CD4-positive, alpha-beta T cell (primary cell): ENCODE data around the gene LHFPL6. TPM values are rescaled to one million over a fixed set of nuclear protein-coding genes. Genes with fewer than 3 reads are reported as not detected.

Experiments used
- ATAC-seq: fragments of 200-7000 bp; cut with Tn5 transposase; one replicate; pipeline ENCODE4 v1.10.0; 2022; ENCODE audit warnings: mild to moderate bottlenecking; ENCODE audit not compliant: poor library complexity
- CTCF ChIA-PET: fragments of 350-600 bp; sonication (Branson Sonifier 250); formaldehyde crosslinking; loops from one replicate; lab custom pipeline; 2021; ENCODE audit warnings: antibody characterized with exemption, inconsistent platforms; lab: Charles Lee
- POLR2A ChIA-PET: fragments of 350-600 bp; sonication (Branson Sonifier 250); formaldehyde crosslinking; loops from one replicate; lab custom pipeline; 2021; ENCODE audit warnings: antibody characterized with exemption, inconsistent platforms; lab: Charles Lee
- DNase-seq, 14 experiments: peaks; one replicate each; pipeline ENCODE4 v3.0.0-alpha.2; 2013 to 2020; ENCODE audit warnings: mixed read lengths in 2 of 14
- H3K27ac ChIP-seq, 2 donors: one replicate each; pipeline versions ENCODE4 v1.5.1 to v1.7.0; 2013; ENCODE audit warnings: low read length in 2 of 2, low read depth in 1 of 2, mild to moderate bottlenecking in 1 of 2
- H3K27me3 ChIP-seq, 2 experiments: 1 replicate in 1 of 2; 2 replicates in 1 of 2; pipeline versions ENCODE4 v1.6.1 to v1.7.0; 2013; ENCODE audit warnings: low read length in 2 of 2, control low read depth in 1 of 2, mild to moderate bottlenecking in 1 of 2, moderate library complexity in 1 of 2; ENCODE audit not compliant: insufficient read depth in 2 of 2, control insufficient read depth in 1 of 2
- H3K36me3 ChIP-seq: one replicate; pipeline ENCODE4 v1.6.1; 2013; ENCODE audit warnings: low read length, control low read depth; ENCODE audit not compliant: insufficient read depth
- H3K4me1 ChIP-seq: one replicate; pipeline ENCODE4 v1.6.1; 2013; ENCODE audit warnings: low read length, control low read depth; ENCODE audit not compliant: insufficient read depth
- H3K4me3 ChIP-seq: one replicate; pipeline ENCODE4 v1.5.1; 2013; ENCODE audit warnings: mild to moderate bottlenecking, low read length, moderate library complexity
- H3K9me3 ChIP-seq, 2 experiments: 1 replicate in 1 of 2; 2 replicates in 1 of 2; pipeline versions ENCODE4 v1.6.1 to v1.7.0; 2013; ENCODE audit warnings: low read length in 2 of 2, mild to moderate bottlenecking in 2 of 2, control low read depth in 1 of 2, moderate library complexity in 1 of 2; ENCODE audit not compliant: control insufficient read depth in 1 of 2, insufficient read depth in 1 of 2
- H3K27ac Mint-ChIP-seq: one replicate; pipeline ENCODE4 v1.8.0; 2020; ENCODE audit warnings: mixed read lengths
- H3K27me3 Mint-ChIP-seq: one replicate; pipeline ENCODE4 v1.8.0; 2021; ENCODE audit warnings: mixed read lengths
- H3K36me3 Mint-ChIP-seq: one replicate; pipeline ENCODE4 v1.8.0; 2021; ENCODE audit warnings: low read depth, mixed read lengths
- H3K4me1 Mint-ChIP-seq: one replicate; pipeline ENCODE4 v1.8.0; 2021; ENCODE audit warnings: low read depth, mixed read lengths
- H3K4me3 Mint-ChIP-seq: one replicate; pipeline ENCODE4 v1.8.0; 2020; ENCODE audit warnings: mild to moderate bottlenecking, mixed read lengths
- H3K9me3 Mint-ChIP-seq: one replicate; pipeline ENCODE4 v1.8.0; 2020; ENCODE audit warnings: mixed read lengths
- intact Hi-C, 2 experiments: fragments of 100-400 bp; cut with DNase I in 1 of 2; cut with micrococcal nuclease in 1 of 2; formaldehyde crosslinking; loops; one replicate each; pipeline versions ENCODE4 v1.15.1 to v1.9.0; 2023 to 2025; cut with DNase I, micrococcal nuclease
- total RNA-seq, 174 experiments: library from RNA in 2 of 174; stranded (reverse) in 2 of 174; gene quantifications; one replicate each; pipeline ENCODE4 v1.2.3 and lab custom pipeline; 2021 to 2026
- TF ChIP-seq, protein P1 (sequence below): fragments of 200-600 bp; IDR thresholded peaks from one replicate; pipeline ENCODE4 v1.8.0; 2022; ENCODE audit warnings: antibody characterized with exemption, mild to moderate bottlenecking

The LHFPL6 gene
- total RNA-seq, 2 experiments from 2014 or later, result not detected

DNA sequence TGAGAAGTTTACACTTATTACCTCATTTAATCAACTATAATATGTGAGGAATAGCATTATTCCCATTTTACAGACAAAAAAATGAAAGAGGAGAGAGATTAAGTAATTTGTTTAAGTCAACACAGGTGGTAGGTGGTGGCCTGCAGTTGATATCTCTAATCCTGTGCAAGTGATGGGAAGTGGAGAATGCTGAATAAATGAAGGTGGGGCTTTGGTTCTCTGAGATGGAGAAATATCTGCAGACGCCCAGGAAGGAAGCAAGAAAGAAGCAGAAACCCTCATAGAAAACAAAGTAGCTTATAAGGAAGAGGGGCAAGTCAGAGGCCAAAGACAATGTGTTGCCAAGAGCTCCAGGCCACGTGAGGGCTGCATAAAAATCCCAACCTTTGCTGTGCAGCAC is 290.4 kb downstream of the LHFPL6 start:
- ATAC-seq, result no peak
- H3K27me3 Mint-ChIP-seq, result peaks cover 20% of the 10 kb centered on the region
- no peaks in the 10 kb centered on the region for H3K36me3 ChIP-seq
- DNase-seq, result no peak
- no peaks in the 10 kb centered on the region for H3K9me3 Mint-ChIP-seq
- H3K4me1 ChIP-seq, result no peaks in the 10 kb centered on the region
- H3K4me3 ChIP-seq, result no peak overlapping the region
- H3K4me1 Mint-ChIP-seq, result no peaks in the 10 kb centered on the region
- no peak overlapping the region for H3K27ac Mint-ChIP-seq
- CTCF ChIA-PET, result interaction anchor here (1.1 kb wide), 1 partner anchor 11 kb away, joined by 4 read pairs; no protein-coding TSS in a partner anchor
- H3K36me3 Mint-ChIP-seq, result no peaks in the 10 kb centered on the region
- H3K4me3 Mint-ChIP-seq, result no peak overlapping the region
- intact Hi-C loops, result no loop called here
- TF ChIP-seq, protein P1, sequence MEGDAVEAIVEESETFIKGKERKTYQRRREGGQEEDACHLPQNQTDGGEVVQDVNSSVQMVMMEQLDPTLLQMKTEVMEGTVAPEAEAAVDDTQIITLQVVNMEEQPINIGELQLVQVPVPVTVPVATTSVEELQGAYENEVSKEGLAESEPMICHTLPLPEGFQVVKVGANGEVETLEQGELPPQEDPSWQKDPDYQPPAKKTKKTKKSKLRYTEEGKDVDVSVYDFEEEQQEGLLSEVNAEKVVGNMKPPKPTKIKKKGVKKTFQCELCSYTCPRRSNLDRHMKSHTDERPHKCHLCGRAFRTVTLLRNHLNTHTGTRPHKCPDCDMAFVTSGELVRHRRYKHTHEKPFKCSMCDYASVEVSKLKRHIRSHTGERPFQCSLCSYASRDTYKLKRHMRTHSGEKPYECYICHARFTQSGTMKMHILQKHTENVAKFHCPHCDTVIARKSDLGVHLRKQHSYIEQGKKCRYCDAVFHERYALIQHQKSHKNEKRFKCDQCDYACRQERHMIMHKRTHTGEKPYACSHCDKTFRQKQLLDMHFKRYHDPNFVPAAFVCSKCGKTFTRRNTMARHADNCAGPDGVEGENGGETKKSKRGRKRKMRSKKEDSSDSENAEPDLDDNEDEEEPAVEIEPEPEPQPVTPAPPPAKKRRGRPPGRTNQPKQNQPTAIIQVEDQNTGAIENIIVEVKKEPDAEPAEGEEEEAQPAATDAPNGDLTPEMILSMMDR, result no peak
- no peak overlapping the region for H3K27ac ChIP-seq
- no peaks in the 10 kb centered on the region for H3K27me3 ChIP-seq
- H3K9me3 ChIP-seq, result no peaks in the 10 kb centered on the region
- POLR2A ChIA-PET, result no interaction called here

GRCh38 chr13:39311619-39312018 is 291.4 kb downstream of the LHFPL6 start:
- POLR2A ChIA-PET, result no interaction called here
- Histone ChIP-seq H3K4me3 (no peak overlapping the region), H3K36me3 (no peaks in the 10 kb centered on the region), H3K9me3 (no peaks in the 10 kb centered on the region), H3K4me1 (no peaks in the 10 kb centered on the region), H3K27ac (no peak overlapping the region), H3K27me3 (no peaks in the 10 kb centered on the region)
- Mint-ChIP-seq H3K4me1 (no peaks in the 10 kb centered on the region), H3K4me3 (no peak overlapping the region), H3K9me3 (no peaks in the 10 kb centered on the region), H3K36me3 (no peaks in the 10 kb centered on the region), H3K27ac (no peak overlapping the region), H3K27me3 (peaks cover 22% of the 10 kb centered on the region)
- TF ChIP-seq, protein P1, result no peak
- intact Hi-C loops, result no loop called here
- no peak for ATAC-seq
- CTCF ChIA-PET, result no interaction called here
- no peak for DNase-seq

- TF ChIP-seq, protein P1, result no peak
- no peak overlapping the region for H3K27ac ChIP-seq
- POLR2A ChIA-PET, result no interaction called here
- H3K4me3 ChIP-seq, result no peak overlapping the region
- H3K9me3 Mint-ChIP-seq, result no peaks in the 10 kb centered on the region
- H3K27me3 ChIP-seq, result no peaks in the 10 kb centered on the region
- peaks cover 19% of the 10 kb centered on the region for H3K27me3 Mint-ChIP-seq
- H3K36me3 ChIP-seq, result no peaks in the 10 kb centered on the region
- H3K9me3 ChIP-seq, result no peaks in the 10 kb centered on the region
- H3K4me1 ChIP-seq, result no peaks in the 10 kb centered on the region
- ATAC-seq, result no peak
- no peak overlapping the region for H3K27ac Mint-ChIP-seq
- H3K4me3 Mint-ChIP-seq, result no peak overlapping the region
- CTCF ChIA-PET, result no interaction called here
- no peak for DNase-seq
- no peaks in the 10 kb centered on the region for H3K4me1 Mint-ChIP-seq
- H3K36me3 Mint-ChIP-seq, result no peaks in the 10 kb centered on the region
- intact Hi-C loops, result no loop called here
These were observed 292.0 kb downstream of the LHFPL6 start for GRCh38 chr13:39310961-39311360.
